HCT116 (cell line): Measurements from ENCODE around the gene GPR157.

ENCODE experiments used
- CEBPB ChIP-seq: IDR thresholded peaks from 2 replicates; pipeline ENCODE4 v1.6.1; 2012; ENCODE audit warnings: low read depth
- EZH2 ChIP-seq: fragments of 200-600 bp; sonication (generic); IDR thresholded peaks from 2 replicates; pipeline ENCODE4 v1.6.1; 2017; ENCODE audit warnings: antibody characterized with exemption, mixed run types
- EZH2phosphoT487 ChIP-seq: fragments of 200-600 bp; IDR thresholded peaks from 2 replicates; pipeline ENCODE4 v1.6.1; 2018; ENCODE audit warnings: antibody characterized with exemption, borderline replicate concordance
- POLR2A ChIP-seq: IDR thresholded peaks from 2 replicates; pipeline ENCODE4 v1.7.0; 2011; ENCODE audit warnings: borderline replicate concordance; ENCODE audit not compliant: insufficient read depth, insufficient read length; ENCODE audit errors: extremely low read depth
- POLR2AphosphoS5 ChIP-seq: IDR thresholded peaks from 2 replicates; pipeline ENCODE4 v1.6.1; 2011; ENCODE audit warnings: mild to moderate bottlenecking, low read depth, low read length, moderate library complexity
- SP1 ChIP-seq: IDR thresholded peaks from 2 replicates; pipeline ENCODE4 v1.6.1; 2012; ENCODE audit warnings: low read depth
- TF ChIP-seq, protein P1 (sequence below), 3 experiments: fragments of 200-600 bp in 1 of 3; sonication (generic) in 1 of 3; IDR thresholded peaks in 2 of 3; conservative IDR thresholded peaks in 1 of 3; 2 replicates each; pipeline ENCODE4 v1.5.1; 2012 to 2017; ENCODE audit warnings: low read depth in 2 of 3, low read length in 2 of 3, antibody characterized with exemption in 1 of 3, borderline replicate concordance in 1 of 3, control low read depth in 1 of 3, mild to moderate bottlenecking in 1 of 3, mixed read lengths in 1 of 3, mixed run types in 1 of 3, moderate library complexity in 1 of 3; ENCODE audit not compliant: insufficient read depth in 1 of 3
- TF ChIP-seq, protein P2 (sequence below): IDR thresholded peaks from 2 replicates; pipeline ENCODE4 v1.6.1; 2012
- TF ChIP-seq, protein P3 (sequence below): IDR thresholded peaks from 2 replicates; pipeline ENCODE4 v1.6.1; 2012

DNA sequence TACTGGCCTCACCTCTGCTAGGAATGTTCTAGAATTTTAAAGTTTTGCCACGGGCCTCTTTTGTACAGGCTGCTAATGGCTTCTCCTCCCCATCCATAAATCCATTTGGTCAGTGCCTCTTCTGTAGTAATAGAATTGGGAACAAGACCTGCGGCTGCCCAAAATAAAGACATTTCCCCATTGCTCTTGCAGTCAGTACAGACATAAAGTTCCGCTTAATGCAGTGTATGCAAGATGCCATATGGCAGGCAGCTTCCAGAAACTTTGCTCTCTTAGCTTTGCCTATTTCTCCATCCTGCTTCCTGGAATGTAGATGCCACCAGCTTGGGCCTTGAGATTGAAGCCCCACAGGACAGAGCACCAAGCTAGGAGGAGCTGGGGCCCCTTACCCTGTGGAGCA lies 55.8 kb downstream of the GPR157 start:
- TF ChIP-seq, protein P1, sequence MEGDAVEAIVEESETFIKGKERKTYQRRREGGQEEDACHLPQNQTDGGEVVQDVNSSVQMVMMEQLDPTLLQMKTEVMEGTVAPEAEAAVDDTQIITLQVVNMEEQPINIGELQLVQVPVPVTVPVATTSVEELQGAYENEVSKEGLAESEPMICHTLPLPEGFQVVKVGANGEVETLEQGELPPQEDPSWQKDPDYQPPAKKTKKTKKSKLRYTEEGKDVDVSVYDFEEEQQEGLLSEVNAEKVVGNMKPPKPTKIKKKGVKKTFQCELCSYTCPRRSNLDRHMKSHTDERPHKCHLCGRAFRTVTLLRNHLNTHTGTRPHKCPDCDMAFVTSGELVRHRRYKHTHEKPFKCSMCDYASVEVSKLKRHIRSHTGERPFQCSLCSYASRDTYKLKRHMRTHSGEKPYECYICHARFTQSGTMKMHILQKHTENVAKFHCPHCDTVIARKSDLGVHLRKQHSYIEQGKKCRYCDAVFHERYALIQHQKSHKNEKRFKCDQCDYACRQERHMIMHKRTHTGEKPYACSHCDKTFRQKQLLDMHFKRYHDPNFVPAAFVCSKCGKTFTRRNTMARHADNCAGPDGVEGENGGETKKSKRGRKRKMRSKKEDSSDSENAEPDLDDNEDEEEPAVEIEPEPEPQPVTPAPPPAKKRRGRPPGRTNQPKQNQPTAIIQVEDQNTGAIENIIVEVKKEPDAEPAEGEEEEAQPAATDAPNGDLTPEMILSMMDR (IDR thresholded peaks at IDR 0.05 in 2 of 3, conservative IDR thresholded peaks at IDR 0.05 in 1 of 3; ENCODE audit: borderline replicate concordance in 1 of 3, insufficient read depth in 1 of 3, low read depth in 2 of 3, low read length in 2 of 3): no peak
- no peak for TF ChIP-seq EZH2
- TF ChIP-seq POLR2A: no peak
- TF ChIP-seq EZH2phosphoT487: no peak
- TF ChIP-seq, protein P2, sequence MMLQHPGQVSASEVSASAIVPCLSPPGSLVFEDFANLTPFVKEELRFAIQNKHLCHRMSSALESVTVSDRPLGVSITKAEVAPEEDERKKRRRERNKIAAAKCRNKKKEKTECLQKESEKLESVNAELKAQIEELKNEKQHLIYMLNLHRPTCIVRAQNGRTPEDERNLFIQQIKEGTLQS: no peak
- TF ChIP-seq POLR2AphosphoS5: no peak
- TF ChIP-seq, protein P3, sequence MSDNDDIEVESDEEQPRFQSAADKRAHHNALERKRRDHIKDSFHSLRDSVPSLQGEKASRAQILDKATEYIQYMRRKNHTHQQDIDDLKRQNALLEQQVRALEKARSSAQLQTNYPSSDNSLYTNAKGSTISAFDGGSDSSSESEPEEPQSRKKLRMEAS: no peak
- no peak for TF ChIP-seq CEBPB
- no peak for TF ChIP-seq SP1
